NCI-H1105 (cell line): ENCODE measurements around the gene PDE6D.
"Not testable (repeated sequence)": the region's sequence is repeated elsewhere in the genome, so short reads cannot be mapped to it uniquely, and the experiment has no call there.

Source experiments
- DNase-seq: peaks from one replicate; lab custom pipeline; 2025; lab: John Stamatoyannopoulos, UW

Gene PDE6D

GRCh38 chr2:231769170-231770136 is 11.6 kb downstream of the PDE6D start:
- no peak for DNase-seq

GRCh38 chr2:231765496-231765929 is 15.6 kb downstream of the PDE6D start:
- DNase-seq, result no peak

GRCh38 chr2:231764760-231765159 is 16.3 kb downstream of the PDE6D start:
- DNase-seq, result no peak

GRCh38 chr2:231764124-231764523 is 17.0 kb downstream of the PDE6D start:
- DNase-seq, result no peak

GRCh38 chr2:231761735-231762134 is 19.3 kb downstream of the PDE6D start:
- DNase-seq, result no peak

- DNase-seq, result no peak
Measured at GRCh38 chr2:231752061-231752460, 29.0 kb downstream of the PDE6D start.

- no peak for DNase-seq
Measured at GRCh38 chr2:231751042-231751815, 29.9 kb downstream of the PDE6D start.

- not testable (repeated sequence) for DNase-seq
Measured at GRCh38 chr2:231749016-231749415, 32.1 kb downstream of the PDE6D start.

GRCh38 chr2:231748153-231748896 is 32.8 kb downstream of the PDE6D start:
- DNase-seq, result not testable (repeated sequence)

GRCh38 chr2:231745303-231746038 is 35.6 kb downstream of the PDE6D start:
- DNase-seq, result no peak

GRCh38 chr2:231743376-231744116 is 37.5 kb downstream of the PDE6D start:
- no peak for DNase-seq

- DNase-seq, result no peak
Measured at GRCh38 chr2:231737761-231738160, 43.3 kb downstream of the PDE6D start.

- no peak for DNase-seq
Measured at GRCh38 chr2:231732604-231733003, 48.5 kb downstream of the PDE6D start.

GRCh38 chr2:231727621-231728020 is 53.5 kb downstream of the PDE6D start:
- no peak for DNase-seq

GRCh38 chr2:231726276-231726675 is 54.8 kb downstream of the PDE6D start:
- no peak for DNase-seq

GRCh38 chr2:231725476-231725875 is 55.6 kb downstream of the PDE6D start:
- DNase-seq, result no peak

- DNase-seq, result no peak
Measured at GRCh38 chr2:231722721-231723307, 58.3 kb downstream of the PDE6D start.

- DNase-seq, result no peak
Measured at GRCh38 chr2:231720987-231721966, 59.8 kb downstream of the PDE6D start.
